SKM-1 treated with dmso at 0.1 percent for 144 hours (cell line): Measurements from ENCODE around the gene ICAM4.
"Not testable (repeated sequence)": the region's sequence is repeated elsewhere in the genome, so short reads cannot be mapped to it uniquely, and the experiment has no call there.

Source experiments
- DNase-seq: peaks from one replicate; lab custom pipeline; 2025; ENCODE audit not compliant: unreplicated experiment; lab: John Stamatoyannopoulos, UW

ICAM4 gene, protein sequence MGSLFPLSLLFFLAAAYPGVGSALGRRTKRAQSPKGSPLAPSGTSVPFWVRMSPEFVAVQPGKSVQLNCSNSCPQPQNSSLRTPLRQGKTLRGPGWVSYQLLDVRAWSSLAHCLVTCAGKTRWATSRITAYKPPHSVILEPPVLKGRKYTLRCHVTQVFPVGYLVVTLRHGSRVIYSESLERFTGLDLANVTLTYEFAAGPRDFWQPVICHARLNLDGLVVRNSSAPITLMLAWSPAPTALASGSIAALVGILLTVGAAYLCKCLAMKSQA

DNA sequence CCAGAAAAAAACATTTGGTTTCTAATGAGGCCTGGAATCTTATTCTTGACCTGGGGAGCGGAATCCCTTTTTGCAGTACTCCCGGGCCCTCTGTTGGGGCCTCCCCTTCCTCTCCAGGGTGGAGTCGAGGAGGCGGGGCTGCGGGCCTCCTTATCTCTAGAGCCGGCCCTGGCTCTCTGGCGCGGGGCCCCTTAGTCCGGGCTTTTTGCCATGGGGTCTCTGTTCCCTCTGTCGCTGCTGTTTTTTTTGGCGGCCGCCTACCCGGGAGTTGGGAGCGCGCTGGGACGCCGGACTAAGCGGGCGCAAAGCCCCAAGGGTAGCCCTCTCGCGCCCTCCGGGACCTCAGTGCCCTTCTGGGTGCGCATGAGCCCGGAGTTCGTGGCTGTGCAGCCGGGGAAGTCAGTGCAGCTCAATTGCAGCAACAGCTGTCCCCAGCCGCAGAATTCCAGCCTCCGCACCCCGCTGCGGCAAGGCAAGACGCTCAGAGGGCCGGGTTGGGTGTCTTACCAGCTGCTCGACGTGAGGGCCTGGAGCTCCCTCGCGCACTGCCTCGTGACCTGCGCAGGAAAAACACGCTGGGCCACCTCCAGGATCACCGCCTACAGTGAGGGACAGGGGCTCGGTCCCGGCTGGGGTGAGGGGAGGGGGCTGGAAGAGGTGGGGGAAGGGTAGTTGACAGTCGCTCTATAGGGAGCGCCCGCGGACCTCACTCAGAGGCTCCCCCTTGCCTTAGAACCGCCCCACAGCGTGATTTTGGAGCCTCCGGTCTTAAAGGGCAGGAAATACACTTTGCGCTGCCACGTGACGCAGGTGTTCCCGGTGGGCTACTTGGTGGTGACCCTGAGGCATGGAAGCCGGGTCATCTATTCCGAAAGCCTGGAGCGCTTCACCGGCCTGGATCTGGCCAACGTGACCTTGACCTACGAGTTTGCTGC, at the start of gene ICAM4:
TSS of gene ICAM4 (plus strand) at position 153 of the 935 bp plus-strand sequence. CDS start at position 211, 58 bp downstream.
- peak; percentile 83 for DNase-seq

DNA sequence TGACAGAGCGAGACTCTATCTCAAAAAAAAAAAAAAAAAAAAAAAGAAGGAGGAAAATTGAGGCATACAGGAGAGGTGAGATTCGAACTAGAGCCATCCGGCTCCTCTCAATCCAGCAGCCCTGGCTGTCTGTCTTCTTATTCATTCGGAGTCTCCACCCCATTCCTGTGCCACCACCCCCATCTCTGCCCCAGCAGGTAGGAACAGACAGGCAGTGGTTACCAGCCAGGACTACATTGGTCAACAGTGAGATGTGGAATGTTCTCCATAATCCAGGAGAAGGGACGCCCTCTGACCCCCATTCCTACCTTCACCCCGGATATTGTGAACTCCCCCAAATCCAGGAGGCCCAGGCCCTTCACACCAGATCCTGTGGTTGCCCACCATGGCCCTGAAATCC, 49.1 kb upstream of the ICAM4 start:
- DNase-seq = no peak

DNA sequence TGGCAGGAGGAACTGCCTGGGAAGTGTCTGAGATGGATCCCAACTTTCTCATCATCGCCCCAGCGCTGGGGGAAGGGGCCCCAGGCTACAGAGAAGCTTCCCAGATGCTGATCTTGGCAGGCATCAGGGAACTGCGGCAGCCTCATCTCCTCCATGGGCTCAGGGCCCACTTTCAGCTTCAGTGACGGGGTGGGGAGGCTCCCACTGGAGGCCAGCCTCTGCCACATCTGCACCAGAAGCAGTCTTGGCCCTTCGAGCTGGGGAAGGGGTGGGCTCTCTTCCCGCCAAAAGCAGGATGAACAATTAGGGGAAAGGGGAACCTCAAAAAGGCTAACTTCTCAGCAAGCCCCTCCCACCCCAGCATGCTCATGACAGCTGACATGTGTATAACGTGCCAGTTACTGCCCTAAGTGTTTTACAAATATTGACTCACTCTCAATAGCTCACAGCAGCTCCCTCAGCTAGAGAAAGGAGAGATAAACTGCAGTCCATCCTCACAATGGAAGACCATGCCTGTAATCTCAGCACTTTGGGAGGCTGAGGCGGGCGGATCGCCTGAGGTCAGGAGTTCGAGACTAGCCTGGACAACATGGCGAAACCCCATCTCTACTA, 48.5 kb upstream of the ICAM4 start:
- DNase-seq = no peak

DNA sequence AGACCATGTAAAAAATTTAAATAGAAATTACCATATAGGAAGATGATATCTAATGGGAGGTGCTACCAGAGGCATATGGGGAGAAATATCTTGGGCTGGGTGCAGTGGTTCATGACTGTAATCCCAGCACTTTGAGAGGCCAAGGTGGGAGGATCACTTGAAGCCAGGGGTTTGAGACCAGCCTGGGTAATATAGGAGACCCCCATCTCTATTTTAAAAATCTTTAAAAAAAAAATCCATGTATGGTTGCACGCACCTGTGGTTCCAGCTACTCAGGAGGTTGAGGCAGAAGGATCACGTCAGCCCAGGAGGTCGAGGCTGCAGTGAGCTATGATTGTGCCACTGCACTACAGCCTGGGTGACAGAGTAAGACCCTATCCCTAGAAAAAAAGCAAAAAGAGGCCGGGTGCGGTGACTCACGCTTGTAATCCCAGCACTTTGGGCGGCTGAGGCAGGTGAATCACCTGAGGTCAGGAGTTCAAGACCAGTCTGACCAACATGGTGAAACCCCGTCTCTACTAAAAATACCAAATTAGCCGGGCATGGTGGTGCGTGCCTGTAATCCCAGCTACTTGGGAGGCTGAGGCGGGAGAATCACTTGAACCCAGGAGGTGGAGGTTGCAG, 44.8 kb upstream of the ICAM4 start:
- DNase-seq = not testable (repeated sequence)

DNA sequence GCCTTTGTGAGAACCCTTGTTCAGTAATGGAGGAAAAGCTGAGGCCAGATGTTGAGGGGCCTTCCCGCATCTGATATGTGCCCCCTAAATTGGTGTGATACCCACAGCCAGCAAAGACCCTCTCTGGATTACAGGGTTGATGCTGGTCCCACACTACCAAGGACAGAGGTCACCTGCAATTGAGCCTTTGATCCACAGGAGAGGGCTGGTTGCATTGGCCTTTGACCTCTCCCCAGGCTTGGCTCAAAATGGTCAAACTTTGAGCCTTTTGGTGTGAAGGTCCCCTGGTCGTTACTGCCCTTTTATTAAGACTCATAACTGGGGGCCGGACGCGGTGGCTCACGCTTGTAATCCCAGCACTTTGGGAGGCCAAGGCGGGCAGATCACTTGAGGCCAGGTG, 43.1 kb upstream of the ICAM4 start:
- DNase-seq = no peak

DNA sequence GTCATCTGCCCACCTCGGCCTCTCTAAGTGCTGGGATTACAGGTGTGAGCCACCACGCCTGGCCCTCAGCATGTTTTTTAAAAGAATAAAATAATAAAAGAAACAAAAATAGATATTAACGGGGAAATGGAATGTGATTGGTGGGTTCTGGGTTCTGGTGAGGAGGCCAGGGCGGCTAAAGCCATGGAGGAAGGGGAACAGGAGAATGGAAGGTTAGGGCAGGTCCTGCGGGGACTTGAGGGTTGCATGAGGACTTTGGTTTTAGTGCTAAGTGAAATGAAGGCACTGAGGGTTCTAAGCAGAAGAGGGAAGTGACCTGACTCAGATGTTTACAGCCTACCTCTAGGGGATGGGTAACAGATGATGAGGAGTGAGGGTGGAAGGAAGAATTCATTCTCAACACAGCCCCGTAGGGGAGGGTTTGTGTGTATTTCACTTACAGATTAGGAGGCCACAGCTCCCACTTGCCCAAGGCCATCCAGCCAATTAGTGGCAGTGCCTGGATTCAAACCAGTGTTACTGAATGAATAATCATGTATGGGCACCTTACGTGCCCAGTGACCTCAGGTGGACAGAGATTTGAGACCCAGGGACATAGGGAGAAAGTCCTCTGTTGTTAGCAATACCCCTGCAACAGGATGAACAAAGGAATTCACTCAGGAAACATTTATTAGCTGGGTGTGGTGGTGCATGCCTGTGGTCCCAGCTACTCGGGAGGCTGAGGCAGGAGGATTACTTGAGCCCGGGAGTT, 41.4 kb upstream of the ICAM4 start:
- peak; percentile 29 for DNase-seq

DNA sequence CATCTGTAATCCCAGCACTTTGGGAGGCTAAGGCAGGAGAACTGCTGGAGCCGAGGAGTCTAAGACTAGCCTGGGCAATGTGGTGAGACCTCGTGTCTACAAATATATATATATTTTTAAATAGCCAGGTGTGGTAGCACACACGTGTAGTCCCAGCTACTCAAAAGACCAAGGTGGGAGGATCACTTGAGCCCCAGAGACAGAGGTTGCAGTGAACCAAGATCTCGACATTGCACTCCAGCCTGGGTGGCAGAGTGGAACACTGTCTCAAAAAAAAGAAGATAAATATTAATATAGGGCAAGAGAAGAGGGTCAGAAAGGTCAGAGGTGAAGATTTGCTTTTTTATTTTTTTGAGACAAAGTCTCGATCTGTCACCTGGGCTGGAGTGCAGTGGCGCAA, 40.2 kb upstream of the ICAM4 start:
- no peak for DNase-seq

DNA sequence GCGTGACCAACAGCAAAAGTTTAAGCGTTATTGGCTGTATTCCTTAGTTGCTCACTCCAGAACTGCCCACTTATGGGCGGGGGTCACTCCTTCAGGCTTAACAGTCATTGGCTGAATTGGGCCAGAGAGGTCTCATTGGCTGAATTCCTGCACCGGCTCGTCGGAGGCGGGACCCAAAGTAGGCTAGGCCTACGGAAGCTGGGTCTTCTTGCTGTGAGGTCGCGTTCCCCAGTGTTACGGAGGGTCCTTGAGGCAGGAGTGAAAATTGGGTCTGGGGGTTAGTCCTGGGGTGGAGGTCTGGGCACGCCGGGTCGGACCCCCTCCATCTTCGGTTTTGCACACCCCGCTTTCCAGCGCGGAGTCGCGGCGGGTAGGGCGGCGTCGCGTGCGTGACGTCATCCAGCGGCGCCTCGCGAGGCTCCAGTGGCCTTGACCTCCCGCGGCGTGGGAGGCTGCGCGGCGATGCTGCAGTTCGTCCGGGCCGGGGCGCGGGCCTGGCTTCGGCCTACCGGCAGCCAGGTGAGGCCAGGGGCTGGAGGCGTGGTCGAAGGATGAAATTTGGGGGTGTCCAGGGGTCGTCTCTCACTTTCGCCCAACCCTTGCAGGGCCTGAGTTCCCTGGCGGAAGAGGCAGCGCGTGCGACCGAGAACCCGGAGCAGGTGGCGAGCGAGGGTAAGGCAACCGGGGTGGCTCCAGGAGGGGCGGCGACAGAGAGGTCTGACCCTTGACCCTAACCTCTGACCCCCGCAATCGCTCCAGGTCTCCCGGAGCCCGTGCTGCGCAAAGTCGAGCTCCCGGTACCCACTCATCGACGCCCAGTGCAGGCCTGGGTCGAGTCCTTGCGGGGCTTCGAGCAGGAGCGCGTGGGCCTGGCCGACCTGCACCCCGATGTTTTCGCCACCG, 34.7 kb upstream of the ICAM4 start, which contains the start of gene MRPL4:
TSS of gene MRPL4 (plus strand) at position 423 of the 903 bp plus-strand sequence. CDS start at position 463, 40 bp downstream.
- DNase-seq = peak; percentile 99

DNA sequence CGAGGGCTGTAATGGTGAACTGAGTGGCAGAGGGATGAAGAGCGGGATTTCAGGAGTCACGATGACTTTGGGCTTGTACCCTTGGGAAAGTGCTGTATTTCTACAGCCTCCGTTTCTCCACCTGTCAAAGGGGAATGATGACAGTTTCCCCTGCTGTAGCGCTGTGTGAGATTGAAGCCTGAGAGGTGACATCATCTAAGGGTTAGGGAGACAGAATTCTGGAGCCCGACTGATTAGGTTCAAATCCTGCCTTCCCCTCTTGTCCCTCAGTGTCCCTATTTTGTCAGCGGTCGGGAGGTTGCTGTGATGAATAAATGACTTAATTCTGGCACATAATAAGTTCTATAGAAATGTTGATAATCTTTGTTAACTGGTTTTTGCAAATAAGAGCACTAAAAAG, 34.0 kb upstream of the ICAM4 start:
- DNase-seq = no peak

DNA sequence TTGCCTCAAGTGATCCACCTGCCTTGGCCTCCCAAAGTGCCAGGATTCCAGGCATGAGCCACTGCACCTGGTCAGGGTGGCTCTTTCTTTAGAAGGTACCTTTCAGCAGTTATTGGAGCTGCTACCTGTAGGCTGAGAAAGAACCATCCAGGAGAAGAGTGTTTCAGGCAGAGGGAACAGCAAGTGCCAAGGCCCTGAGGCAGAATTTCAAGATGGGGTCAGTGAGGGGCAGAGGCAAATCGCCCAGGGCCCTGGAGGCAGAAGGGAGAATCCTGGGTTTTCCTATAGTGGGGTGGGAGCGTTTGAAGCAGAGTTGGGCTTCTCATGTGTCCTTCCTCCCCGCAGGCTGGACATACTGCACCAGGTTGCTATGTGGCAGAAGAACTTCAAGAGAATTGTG, 32.5 kb upstream of the ICAM4 start:
- no peak for DNase-seq

DNA sequence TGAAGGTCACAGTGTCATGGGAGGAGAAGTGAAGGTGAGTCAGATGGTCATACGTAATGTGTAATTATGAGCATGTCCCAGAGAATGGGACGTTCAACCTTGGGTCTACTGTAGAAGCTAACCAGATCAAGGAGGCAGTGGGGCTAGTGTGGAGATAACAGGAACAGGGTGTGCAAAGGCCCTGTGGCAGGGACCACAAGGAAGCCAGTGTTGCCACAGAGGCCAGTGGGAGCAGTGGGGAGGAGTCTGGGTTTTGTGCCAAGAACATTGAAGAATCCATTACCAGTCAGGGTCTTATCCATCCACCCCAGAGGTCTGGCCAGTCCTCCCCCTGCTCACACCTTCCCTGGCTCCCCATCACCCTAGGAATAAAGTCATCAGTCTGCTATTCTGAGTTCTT, 31.4 kb upstream of the ICAM4 start:
- no peak for DNase-seq

DNA sequence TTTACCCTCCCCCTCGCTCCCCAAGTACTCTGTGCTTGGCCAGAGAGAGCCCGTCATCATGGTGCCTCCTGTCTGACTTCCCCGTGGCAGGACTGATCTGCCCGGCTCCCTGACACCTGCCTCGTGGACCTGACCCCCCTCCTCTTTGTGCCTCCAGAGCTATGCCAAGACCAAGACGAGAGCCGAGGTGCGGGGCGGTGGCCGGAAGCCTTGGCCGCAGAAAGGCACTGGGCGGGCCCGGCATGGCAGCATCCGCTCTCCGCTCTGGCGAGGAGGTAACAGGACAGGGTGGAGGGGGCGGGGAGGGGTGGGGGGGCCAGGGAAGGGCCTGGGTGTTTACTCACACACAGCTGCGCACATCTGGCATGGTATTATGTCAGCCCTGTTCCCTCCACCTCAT, 30.2 kb upstream of the ICAM4 start:
- no peak for DNase-seq

DNA sequence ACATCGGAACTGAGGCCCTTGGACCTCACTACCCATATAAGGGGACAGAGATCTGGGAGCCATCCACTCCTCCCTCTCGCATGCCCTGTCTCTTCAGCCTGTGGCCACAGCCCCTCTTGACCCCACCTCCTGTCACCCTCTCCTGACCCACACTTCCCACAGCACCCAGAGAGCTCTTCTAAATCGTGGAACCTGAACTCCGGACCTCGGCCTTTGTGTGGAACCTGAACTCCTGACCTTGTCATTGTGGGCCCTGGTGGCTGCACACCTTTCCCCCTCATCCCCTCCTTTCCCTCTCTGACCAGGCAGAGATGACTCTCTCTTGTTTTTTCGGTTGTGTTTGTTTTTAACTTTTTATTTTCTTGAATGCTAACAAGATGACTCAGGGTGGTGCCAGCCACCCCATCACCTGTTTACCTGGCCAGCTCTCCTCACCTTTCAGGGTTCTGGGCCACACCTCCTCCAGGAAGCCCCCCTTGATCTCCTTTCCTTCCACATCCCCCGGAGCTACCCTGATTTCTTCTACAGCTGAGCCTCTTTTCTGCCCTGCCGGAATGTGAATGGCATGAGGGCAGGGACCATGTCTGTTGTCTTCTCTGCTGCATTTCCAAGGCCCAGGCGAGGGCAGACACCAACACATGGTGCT, 29.7 kb upstream of the ICAM4 start:
- DNase-seq = no peak

DNA sequence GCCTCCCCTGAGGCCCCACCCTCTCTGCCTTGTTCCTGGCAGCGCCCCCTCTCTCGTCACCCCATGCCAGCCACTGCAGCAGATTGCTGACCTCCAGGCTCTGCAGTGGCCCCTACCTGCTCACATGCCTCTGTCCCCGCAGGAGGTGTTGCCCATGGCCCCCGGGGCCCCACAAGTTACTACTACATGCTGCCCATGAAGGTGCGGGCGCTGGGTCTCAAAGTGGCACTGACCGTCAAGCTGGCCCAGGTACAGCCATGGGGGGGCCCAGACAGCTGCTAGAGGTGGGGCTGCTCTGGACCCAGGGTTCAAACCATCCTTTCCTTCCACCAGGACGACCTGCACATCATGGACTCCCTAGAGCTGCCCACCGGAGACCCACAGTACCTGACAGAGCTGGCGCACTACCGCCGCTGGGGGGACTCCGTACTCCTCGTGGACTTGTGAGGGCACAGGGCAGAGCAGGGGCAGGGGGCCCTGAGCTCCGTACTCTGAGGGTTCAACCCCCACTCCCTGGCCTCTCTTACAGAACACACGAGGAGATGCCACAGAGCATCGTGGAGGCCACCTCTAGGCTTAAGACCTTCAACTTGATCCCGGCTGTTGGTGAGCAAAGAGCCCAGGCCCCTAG, 28.6 kb upstream of the ICAM4 start:
- DNase-seq = no peak

DNA sequence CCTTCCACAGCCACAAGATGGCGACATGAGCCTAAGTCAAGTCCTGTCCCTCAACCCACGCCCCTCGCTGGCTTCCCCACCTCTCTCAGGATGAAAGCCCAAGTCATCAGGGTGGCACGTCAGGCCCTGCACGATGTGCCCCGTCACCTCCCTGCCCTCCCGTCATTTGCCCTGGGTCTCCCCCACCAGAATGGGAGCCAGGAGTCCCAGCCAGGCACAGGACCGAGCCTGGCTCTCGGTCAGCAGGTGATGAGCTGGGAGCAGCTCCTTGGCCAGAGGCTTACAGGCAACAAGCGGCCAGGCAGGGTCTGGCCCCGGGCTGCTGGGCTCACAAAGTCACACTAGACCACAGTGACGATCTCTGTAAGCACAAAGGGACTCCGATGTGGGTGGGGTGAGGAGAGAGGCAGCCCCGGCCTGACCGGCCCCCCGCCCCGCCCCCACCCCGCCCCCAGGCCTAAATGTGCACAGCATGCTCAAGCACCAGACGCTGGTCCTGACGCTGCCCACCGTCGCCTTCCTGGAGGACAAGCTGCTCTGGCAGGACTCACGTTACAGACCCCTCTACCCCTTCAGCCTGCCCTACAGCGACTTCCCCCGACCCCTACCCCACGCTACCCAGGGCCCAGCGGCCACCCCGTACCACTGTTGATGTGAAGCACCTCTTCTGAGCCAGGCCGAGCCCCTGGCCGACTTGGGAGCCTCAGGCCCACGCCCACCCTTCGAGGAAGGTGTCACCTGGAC, 27.4 kb upstream of the ICAM4 start:
- peak; percentile 66 for DNase-seq

DNA sequence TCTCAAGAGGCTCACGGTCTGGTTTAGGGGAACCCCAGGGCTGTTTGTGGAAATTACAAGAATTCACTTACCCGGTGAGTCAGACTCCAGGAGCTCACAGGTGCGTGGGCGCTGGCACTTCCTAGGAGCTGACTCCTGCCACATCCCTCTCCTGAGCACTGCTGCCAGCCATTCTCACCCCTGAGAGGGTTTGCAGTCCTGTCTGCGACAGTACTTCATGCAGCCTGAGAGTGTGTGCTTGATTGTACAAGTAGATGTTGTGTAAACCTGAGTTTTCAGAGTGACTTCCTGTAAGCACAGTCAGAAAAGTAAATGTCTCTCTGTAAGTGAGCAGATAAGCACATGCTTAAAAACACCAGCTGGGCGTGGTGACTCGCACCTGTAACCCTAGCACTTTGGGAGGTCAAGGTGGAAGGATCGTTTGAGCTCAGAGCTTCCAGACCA, 26.6 kb upstream of the ICAM4 start:
- no peak for DNase-seq

DNA sequence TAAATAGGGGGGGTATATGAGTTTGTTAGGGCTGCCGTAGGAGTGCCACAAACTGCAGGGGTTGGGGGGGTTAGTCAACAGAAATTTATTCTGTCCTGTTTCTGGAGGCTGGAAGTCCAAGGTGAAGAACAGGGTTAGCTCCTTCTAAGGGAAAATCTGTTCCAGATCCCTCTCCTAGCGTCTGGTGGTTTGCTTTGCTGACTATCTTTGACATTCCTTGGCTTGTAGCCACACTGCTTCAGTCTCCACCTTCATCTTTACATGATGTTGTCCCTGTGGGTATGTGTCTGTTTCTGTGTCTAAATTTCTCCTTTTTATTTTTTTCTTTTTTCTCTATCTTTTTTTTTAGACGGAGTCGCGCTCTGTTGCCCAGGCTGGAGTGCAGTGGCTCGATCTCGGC, 24.0 kb upstream of the ICAM4 start:
- DNase-seq = no peak

DNA sequence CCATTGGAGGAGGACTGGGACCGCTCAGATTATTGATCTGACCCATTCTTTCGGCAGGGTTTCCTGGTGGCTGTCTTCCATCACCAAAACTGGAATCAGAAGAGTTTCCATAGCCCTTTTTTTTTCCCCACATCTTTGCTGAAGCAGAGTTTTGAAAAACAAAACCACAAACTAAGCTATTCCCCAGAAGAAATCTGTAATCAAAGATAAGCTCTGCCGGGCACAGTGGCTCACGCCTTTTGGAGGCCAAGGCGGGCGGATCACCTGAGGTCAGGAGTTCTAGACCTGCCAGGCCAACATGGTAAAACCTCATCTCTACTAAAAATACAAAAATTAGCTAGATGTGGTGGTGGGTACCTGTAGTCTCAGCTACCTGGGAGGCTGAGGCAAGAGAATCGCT, 20.0 kb upstream of the ICAM4 start:
- DNase-seq = no peak
